HepG2 (cell line): ENCODE results near the gene NALCN. TPM values are rescaled to one million over a fixed set of nuclear protein-coding genes. Genes with fewer than 3 reads are reported as not detected.

ENCODE experiments used
- ATAC-seq: fragments of 200-7000 bp; cut with Tn5 transposase; 3 replicates; pipeline ENCODE4 v1.9.1; 2020; ENCODE audit warnings: mild to moderate bottlenecking, moderate library complexity
- BruUV-seq: library from RNA; stranded (reverse); fragments of 400-500 nt; replicated peaks from 2 replicates; lab custom pipeline; 2021; lab: Mats Ljungman, UMichigan
- CTCF ChIA-PET: fragments of 300-600 bp; formaldehyde crosslinking; extraction: SDS; loops from one replicate; lab custom pipeline; 2021; ENCODE audit warnings: low total read pairs, inconsistent platforms, low intra/inter-chr PET ratio; lab: Yijun Ruan, JAX
- POLR2A ChIA-PET: fragments of 350-600 bp; sonication (Branson Sonifier 250); formaldehyde crosslinking; loops from one replicate; lab custom pipeline; 2020; ENCODE audit warnings: antibody characterized with exemption, inconsistent platforms; lab: Yijun Ruan, JAX
- DNase-seq: peaks from one replicate; pipeline ENCODE4 v3.0.0-alpha.2; 2015; ENCODE audit warnings: low spot score
- FAIRE-seq: peaks from 3 replicates; lab custom pipeline; 2011; peaks lifted over from hg19 to GRCh38; lab: Jason Lieb, UNC
- H2AFZ ChIP-seq: one replicate; pipeline ENCODE4 v1.6.1; 2011; ENCODE audit warnings: low read length, inconsistent platforms
- H3K27ac ChIP-seq: fragments of 300-600 bp; 3 replicates; pipeline ENCODE4 v1.8.0; 2011; ENCODE audit warnings: mixed run types, mild to moderate bottlenecking, mixed read lengths, low read length, inconsistent platforms; ENCODE audit not compliant: insufficient read depth; ENCODE audit errors: extremely low read length
- H3K27me3 ChIP-seq, 2 experiments: fragments of 200-600 bp in 1 of 2; 2 replicates in 1 of 2; 3 replicates in 1 of 2; pipeline versions ENCODE4 v1.6.0 to v1.8.0; 2011; ENCODE audit warnings: low read length in 2 of 2, mild to moderate bottlenecking in 2 of 2, moderate library complexity in 2 of 2, inconsistent platforms in 1 of 2; ENCODE audit not compliant: insufficient read depth in 2 of 2, control insufficient read depth in 1 of 2
- H3K36me3 ChIP-seq, 2 experiments: fragments of 200-600 bp in 1 of 2; replicated peaks in 1 of 2; 2 replicates in 1 of 2; 3 replicates in 1 of 2; pipeline versions ENCODE4 v1.5.1 to v1.8.0; 2011; ENCODE audit warnings: low read length in 2 of 2, inconsistent platforms in 1 of 2; ENCODE audit not compliant: insufficient read depth in 2 of 2, control insufficient read depth in 1 of 2
- H3K4me1 ChIP-seq: 2 replicates; pipeline ENCODE4 v1.5.1; 2012; ENCODE audit warnings: low read length, inconsistent platforms; ENCODE audit not compliant: insufficient read depth
- H3K4me2 ChIP-seq: 2 replicates; pipeline ENCODE4 v1.6.0; 2011; ENCODE audit warnings: low read depth, low read length, inconsistent platforms
- H3K4me3 ChIP-seq, 3 experiments: fragments of 200-600 bp in 1 of 3; sonication (generic), shearing (Covaris generic) in 1 of 3; replicated peaks in 1 of 3; 2 replicates each; pipeline ENCODE4 v1.5.1; 2011 to 2016; ENCODE audit warnings: low read length in 3 of 3, inconsistent platforms in 2 of 3, low read depth in 2 of 3, mild to moderate bottlenecking in 2 of 3, control low read depth in 1 of 3, mixed read lengths in 1 of 3; ENCODE audit not compliant: insufficient read depth in 1 of 3
- H3K79me2 ChIP-seq: one replicate; pipeline ENCODE4 v1.6.1; 2011; ENCODE audit warnings: low read length, inconsistent platforms; ENCODE audit not compliant: insufficient read depth
- H3K9ac ChIP-seq: 2 replicates; pipeline ENCODE4 v1.6.0; 2011; ENCODE audit warnings: mild to moderate bottlenecking, low read depth, low read length, inconsistent platforms; ENCODE audit not compliant: insufficient read depth
- H3K9me3 ChIP-seq: 2 replicates; pipeline ENCODE4 v1.5.1; 2012; ENCODE audit warnings: mild to moderate bottlenecking, low read length
- H4K20me1 ChIP-seq: 2 replicates; pipeline ENCODE4 v1.6.0; 2011; ENCODE audit warnings: inconsistent platforms, mild to moderate bottlenecking, low read length, moderate library complexity; ENCODE audit not compliant: insufficient read depth
- CERS6 ChIP-seq: sonication (generic); formaldehyde crosslinking; IDR thresholded peaks from 2 replicates; pipeline ENCODE4 v1.5.0; 2020; ENCODE audit warnings: missing genetic modification reagents
- HNRNPL ChIP-seq: fragments of 200-400 bp; formaldehyde crosslinking; IDR thresholded peaks from 2 replicates; pipeline ENCODE4 v1.6.1; 2017; ENCODE audit warnings: mild to moderate bottlenecking, low read depth, low read length
- MNT ChIP-seq: fragments of 450-650 bp; IDR thresholded peaks from 2 replicates; pipeline ENCODE4 v1.6.1; 2016
- MXD3 ChIP-seq: IDR thresholded peaks from 2 replicates; pipeline ENCODE4 v1.6.1; 2016; ENCODE audit warnings: mild to moderate bottlenecking, missing biosample characterization, missing genetic modification reagents
- NR2F6 ChIP-seq, 2 experiments: IDR thresholded peaks; 2 replicates each; pipeline ENCODE4 v1.6.1; 2016; ENCODE audit warnings: antibody characterized with exemption in 1 of 2, mild to moderate bottlenecking in 1 of 2
- PHF21A ChIP-seq: sonication (generic); formaldehyde crosslinking; IDR thresholded peaks from 2 replicates; pipeline ENCODE4 v1.5.0; 2020; ENCODE audit warnings: mild to moderate bottlenecking, missing genetic modification reagents
- RELA ChIP-seq: sonication (generic); formaldehyde crosslinking; IDR thresholded peaks from 2 replicates; pipeline ENCODE4 v1.4.0; 2020; ENCODE audit warnings: missing genetic modification reagents
- TEAD2 ChIP-seq: sonication (generic); formaldehyde crosslinking; IDR thresholded peaks from 2 replicates; pipeline ENCODE4 v1.9.0; 2021; ENCODE audit warnings: missing genetic modification reagents
- ZNF205 ChIP-seq: IDR thresholded peaks from 2 replicates; pipeline ENCODE4 v1.6.1; 2018; ENCODE audit warnings: missing biosample characterization, missing genetic modification reagents
- ZNF318 ChIP-seq: sonication (generic); formaldehyde crosslinking; IDR thresholded peaks from 2 replicates; pipeline ENCODE4 v1.4.0; 2020; ENCODE audit warnings: mild to moderate bottlenecking, missing genetic modification reagents
- ZNF333 ChIP-seq: sonication (generic); formaldehyde crosslinking; IDR thresholded peaks from 2 replicates; pipeline ENCODE4 v1.4.0; 2020; ENCODE audit warnings: mild to moderate bottlenecking, missing genetic modification reagents, borderline replicate concordance
- ZNF484 ChIP-seq: sonication (generic); formaldehyde crosslinking; IDR thresholded peaks from 2 replicates; pipeline ENCODE4 v1.5.1; 2020; ENCODE audit warnings: mild to moderate bottlenecking, low read depth, missing genetic modification reagents, borderline replicate concordance
- ZNF550 ChIP-seq: sonication (generic); formaldehyde crosslinking; IDR thresholded peaks from 2 replicates; pipeline ENCODE4 v1.4.0; 2020; ENCODE audit warnings: mild to moderate bottlenecking, missing genetic modification reagents, borderline replicate concordance
- ZNF790 ChIP-seq: sonication (generic); formaldehyde crosslinking; IDR thresholded peaks from 2 replicates; pipeline ENCODE4 v1.8.0; 2022; ENCODE audit warnings: missing genetic modification reagents, mild to moderate bottlenecking, borderline replicate concordance
- WGBS: methylation state at CpG from one replicate; pipeline ENCODE4 v1.1.6; 2017; ENCODE audit warnings: low lambda C conversion rate; 5-methylcytosine and 5-hydroxymethylcytosine counted together
- in situ Hi-C: cut with HindIII; loops from 2 replicates; pipeline ENCODE4 v1.10.0; 2017; ENCODE audit warnings: low pct_unique_long_range_greater_than_20kb; ENCODE audit not compliant: extremely low pct_ligation_motif_present
- intact Hi-C: fragments of 100-400 bp; cut with micrococcal nuclease; formaldehyde crosslinking; loops from one replicate; pipeline ENCODE4 v1.10.0; 2022; ENCODE audit not compliant: unreplicated experiment
- polyA plus RNA-seq, 8 experiments: library from polyadenylated mRNA; depleted of rRNA in 3 of 8; stranded (reverse) in 7 of 8; unstranded in 1 of 8; fragments of >200 nt; fragmentation: Illumina TruSeq in 4 of 8; extraction: Trizol in 4 of 8; gene quantifications; 2 replicates each; pipeline versions ENCODE4 v1.2.1 to v1.2.3, GENCODE V29; 2011 to 2016; ENCODE audit warnings: low read depth in 4 of 8, missing spikeins in 1 of 8, mixed read lengths in 1 of 8; ENCODE audit not compliant: insufficient read depth in 1 of 8
- total RNA-seq, 5 experiments: library from RNA; depleted of rRNA; stranded (reverse); fragments of >200 nt; fragmentation: Illumina TruSeq; extraction: Trizol; gene quantifications; 2 replicates each; pipeline ENCODE4 v1.2.3, GENCODE V29; 2016; ENCODE audit warnings: low read depth in 1 of 5

Gene NALCN
- total and polyA plus RNA-seq, 2 of the 13 experiments (the other 11 are each of a cell fraction or from before 2014, with no cell fraction given): not detected

- no peaks in the 10 kb centered on the region for H3K79me2 ChIP-seq
- CTCF ChIA-PET: no interaction called here
- TF ChIP-seq MXD3 (CRISPR knock-in tag): no peak
- no peak for TF ChIP-seq RELA (CRISPR knock-in tag)
- no peak for TF ChIP-seq ZNF205 (CRISPR knock-in tag)
- TF ChIP-seq ZNF790 (CRISPR knock-in tag): no peak
- TF ChIP-seq MNT: no peak
- no peak for TF ChIP-seq CERS6 (CRISPR knock-in tag)
- no peak for TF ChIP-seq ZNF484
- no peak for TF ChIP-seq ZNF318 (CRISPR knock-in tag)
- TF ChIP-seq TEAD2 (CRISPR knock-in tag): no peak
- TF ChIP-seq ZNF333 (CRISPR knock-in tag): no peak
- no peak for TF ChIP-seq ZNF550 (CRISPR knock-in tag)
- TF ChIP-seq HNRNPL: no peak
- no peak for TF ChIP-seq PHF21A
- no peak for TF ChIP-seq NR2F6 (IDR thresholded peaks at IDR 0.05)
- no peak for TF ChIP-seq NR2F6 (CRISPR knock-in tag; IDR thresholded peaks at IDR 0.05)
- TF ChIP-seq, all 625 proteins: peak for 0
- 94% methylated on average over 2 of the region's 7 CpGs for WGBS
- Histone ChIP-seq H3K27ac (no peak overlapping the region), H3K9me3 (no peaks in the 10 kb centered on the region), H3K4me2 (no peak overlapping the region), H3K4me3 (no peak overlapping the region), H4K20me1 (no peaks in the 10 kb centered on the region), H2AFZ (no peak overlapping the region), H3K36me3 (no peaks in the 10 kb centered on the region), H3K4me1 (no peaks in the 10 kb centered on the region), H3K27me3 (peaks cover 0 to 17% of the 10 kb centered on the region in 2 experiments; a peak in 3 of 5 replicates), H3K9ac (no peak overlapping the region)
- in situ Hi-C loops: no loop called here
- DNase-seq (no peak), FAIRE-seq (no peak), ATAC-seq (no peak)
- intact Hi-C loops: no loop called here
- BruUV-seq: no TSS peak
- POLR2A ChIA-PET: no interaction called here
These were observed 399.8 kb downstream of the NALCN start for GRCh38 chr13:101016475-101016874.
